ENCODE measurements around the gene PARP11.

PARP11 gene

GRCh38 chr12:3832738-3833137 is 40.5 kb downstream of the PARP11 start:
- DNase-seq (ENCODE audit: low spot score), result no peak
- in situ Hi-C loops (cut with MboI; ENCODE audit: low sequenced_read_pairs, unreplicated experiment), result no loop called here
- no peak for TF ChIP-seq CTCF (IDR thresholded peaks at IDR 0.05; ENCODE audit: borderline replicate concordance, control extremely low read depth, extremely low read depth, insufficient read depth, missing control alignments)

GRCh38 chr12:3828888-3829287 is 44.3 kb downstream of the PARP11 start:
- no peak for DNase-seq (ENCODE audit: low spot score)
- TF ChIP-seq CTCF (IDR thresholded peaks at IDR 0.05; ENCODE audit: borderline replicate concordance, control extremely low read depth, extremely low read depth, insufficient read depth, missing control alignments), result no peak
- in situ Hi-C loops (cut with MboI; ENCODE audit: low sequenced_read_pairs, unreplicated experiment), result no loop called here

- DNase-seq (ENCODE audit: low spot score), result peak; percentile 48
- in situ Hi-C loops (cut with MboI; ENCODE audit: low sequenced_read_pairs, unreplicated experiment), result no loop called here
- no peak for TF ChIP-seq CTCF (IDR thresholded peaks at IDR 0.05; ENCODE audit: borderline replicate concordance, control extremely low read depth, extremely low read depth, insufficient read depth, missing control alignments)
Observed at GRCh38 chr12:3827301-3828000, 45.7 kb downstream of the PARP11 start.

- no peak for TF ChIP-seq CTCF (IDR thresholded peaks at IDR 0.05; ENCODE audit: borderline replicate concordance, control extremely low read depth, extremely low read depth, insufficient read depth, missing control alignments)
- DNase-seq (ENCODE audit: low spot score), result no peak
- in situ Hi-C loops (cut with MboI; ENCODE audit: low sequenced_read_pairs, unreplicated experiment), result no loop called here
Observed at GRCh38 chr12:3821441-3821840, 51.8 kb downstream of the PARP11 start.

GRCh38 chr12:3820122-3820521 is 53.1 kb downstream of the PARP11 start:
- TF ChIP-seq CTCF (IDR thresholded peaks at IDR 0.05; ENCODE audit: borderline replicate concordance, control extremely low read depth, extremely low read depth, insufficient read depth, missing control alignments), result no peak
- no peak for DNase-seq (ENCODE audit: low spot score)

GRCh38 chr12:3816266-3816665 is 56.9 kb downstream of the PARP11 start:
- no peak for DNase-seq (ENCODE audit: low spot score)
- in situ Hi-C loops (cut with MboI; ENCODE audit: low sequenced_read_pairs, unreplicated experiment), result no loop called here
- TF ChIP-seq CTCF (IDR thresholded peaks at IDR 0.05; ENCODE audit: borderline replicate concordance, control extremely low read depth, extremely low read depth, insufficient read depth, missing control alignments), result no peak

More at GRCh38 chr12:3820122-3820521, 53.1 kb downstream of the PARP11 start:
- in situ Hi-C loops (cut with MboI; ENCODE audit: low sequenced_read_pairs, unreplicated experiment), result no loop called here
